ENCODE results near the gene ZCCHC24. TPM values are rescaled to one million over a fixed set of nuclear protein-coding genes. Genes with fewer than 3 reads are reported as not detected.
A peak's percentile ranks its signal among the peaks of the same experiment; 100 is the strongest.

The ZCCHC24 gene
- total and polyA plus RNA-seq, 2 of the 8 experiments (the other 6 are each of a cell fraction or from before 2014, with no cell fraction given): 3.9 to 6.9 TPM

DNA sequence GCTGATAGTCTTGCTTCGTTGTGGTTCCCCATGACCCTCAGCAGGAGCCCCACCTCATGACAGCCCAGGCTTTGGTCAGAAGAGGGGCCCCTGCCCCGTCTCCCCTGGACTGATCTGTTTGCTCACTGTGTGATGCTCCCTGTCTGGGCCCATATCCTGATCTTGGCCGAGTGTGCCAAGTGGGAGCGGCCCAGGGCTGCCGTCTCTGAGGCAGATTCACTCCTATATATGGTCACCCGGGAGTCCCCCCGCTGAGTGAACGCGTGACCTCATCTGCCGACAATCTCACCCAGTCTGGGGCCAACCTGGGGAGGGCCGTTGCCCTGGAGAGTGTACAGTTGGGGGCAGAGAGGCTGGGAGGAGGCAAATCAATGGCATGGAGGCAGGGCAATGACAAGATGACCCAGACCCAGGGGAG lies 63.6 kb downstream of the ZCCHC24 start:
- CTCF ChIA-PET (ENCODE audit: partially characterized antibody): interaction anchor here (0.5 to 3.0 kb wide), 7 partner anchors 8 to 812 kb away, joined by 3 to 23 read pairs (median 5); no protein-coding TSS in a partner anchor
- H3K4me2 ChIP-seq (ENCODE audit: insufficient read depth in 1 of 2, low read depth in 2 of 2, low read length in 2 of 2): no peak overlapping the region

More for the DNA sequence above, 63.6 kb downstream of the ZCCHC24 start:
- H3K18ac ChIP-seq (ENCODE audit: extremely low read depth, low read length): no peak overlapping the region; the same call in 1 of the 2 replicates
- peaks cover 0 to 6% (median 1%) of the 10 kb centered on the region in 4 experiments; a peak in 2 of 7 replicates for H3K4me1 ChIP-seq (replicated peaks in 1 of 4; ENCODE audit: control insufficient read depth in 3 of 4, insufficient read depth in 4 of 4, low read length in 3 of 4)
- FAIRE-seq (no peak), DNase-seq (ENCODE audit: low read depth in 1 of 2, low spot score in 2 of 2) (peak in 1 of 2 experiments; percentile 47)
- no peak overlapping the region for H2BK20ac ChIP-seq (ENCODE audit: low read length)
- H4K91ac ChIP-seq (replicated peaks; ENCODE audit: insufficient read length, low read length): no peak overlapping the region
- POLR2A ChIA-PET (ENCODE audit: partially characterized antibody): interaction anchor here (1.4 kb wide), 1 partner anchor 25 kb away, joined by 4 read pairs; no protein-coding TSS in a partner anchor
- no peak overlapping the region for H3K23ac ChIP-seq (ENCODE audit: insufficient read length)
- no peak overlapping the region for H2BK15ac ChIP-seq (ENCODE audit: low read length)
- H2AK5ac ChIP-seq (ENCODE audit: low read depth, low read length): no peak overlapping the region
- no peak overlapping the region for H4K5ac ChIP-seq (ENCODE audit: insufficient read length, low read depth, low read length)
- H3K27me3 ChIP-seq (replicated peaks in 1 of 4; ENCODE audit: control insufficient read depth in 3 of 4, extremely low read depth in 1 of 4, insufficient read depth in 3 of 4, low read length in 3 of 4): no peaks in the 10 kb centered on the region; a peak in 1 of 7 replicates
- no peak overlapping the region for H3K4me3 ChIP-seq (ENCODE audit: extremely low read depth in 1 of 4, insufficient read depth in 2 of 4, low read depth in 3 of 4, low read length in 4 of 4)
- no peak overlapping the region for H3K27ac ChIP-seq (ENCODE audit: low read depth, low read length)
- no peaks in the 10 kb centered on the region for H3K36me3 ChIP-seq (ENCODE audit: control insufficient read depth in 2 of 4, insufficient read depth in 4 of 4, low read length in 3 of 4)
- no peak overlapping the region for H3K9ac ChIP-seq (replicated peaks in 1 of 4; ENCODE audit: extremely low read depth in 1 of 4, low read depth in 3 of 4, low read length in 3 of 4)
- H2BK120ac ChIP-seq (replicated peaks; ENCODE audit: low read depth, low read length): no peak overlapping the region
- no peak overlapping the region for H2BK12ac ChIP-seq (ENCODE audit: low read depth, low read length)
- H3K56ac ChIP-seq (replicated peaks; ENCODE audit: insufficient read length, low read depth, low read length): no peak overlapping the region
- TF ChIP-seq JUN (IDR thresholded peaks at IDR 0.05; ENCODE audit: low read depth, low read length): peak; percentile 62; the same call in 1 of the 2 replicates
- TF ChIP-seq NRF1 (IDR thresholded peaks at IDR 0.05; ENCODE audit: low read depth, low read length): no peak
- peak; percentile 78 for TF ChIP-seq SRF (IDR thresholded peaks at IDR 0.05; ENCODE audit: low read depth, low read length)
- no peak for TF ChIP-seq GABPA (IDR thresholded peaks at IDR 0.05; ENCODE audit: borderline replicate concordance, insufficient read depth, low read length)
- no peak for TF ChIP-seq CTBP2 (IDR thresholded peaks at IDR 0.05; ENCODE audit: borderline replicate concordance, insufficient read depth, insufficient read length, low read length)
- no peaks in the 10 kb centered on the region for H3K9me3 ChIP-seq (ENCODE audit: insufficient read depth in 2 of 2, low read depth in 1 of 2, low read length in 1 of 2)
- no peak overlapping the region for H3K14ac ChIP-seq (ENCODE audit: insufficient read length)
- peaks cover 0 to 14% of the 10 kb centered on the region in 2 experiments for H4K20me1 ChIP-seq (replicated peaks in 1 of 2; ENCODE audit: control insufficient read depth in 1 of 2, insufficient read depth in 2 of 2, low read length in 2 of 2)
- H3K79me1 ChIP-seq (ENCODE audit: low read depth, low read length): no peaks in the 10 kb centered on the region; the same call in 1 of the 2 replicates
- no peak overlapping the region for H2AFZ ChIP-seq (ENCODE audit: low read length)
- no peak overlapping the region for H3K4ac ChIP-seq (replicated peaks; ENCODE audit: insufficient read length, low read depth, low read length)
- H4K8ac ChIP-seq (ENCODE audit: extremely low read depth, insufficient read depth, low read length): no peak overlapping the region
- H3K23me2 ChIP-seq (ENCODE audit: low read depth, low read length): peaks cover 9% of the 10 kb centered on the region; the same call in 1 of the 2 replicates
- 89% methylated on average over 11 of the region's 11 CpGs; no CpG with 5 or more reads in 1 of the 2 experiments for WGBS, 2 experiments (ENCODE audit: extremely low coverage in 1 of 2, insufficient coverage in 1 of 2, insufficient read length in 1 of 2, insufficient replicate concordance in 2 of 2, low coverage in 1 of 2, low lambda C conversion rate in 2 of 2, missing lambda C conversion rate in 1 of 2)
- no peaks in the 10 kb centered on the region for H3K79me2 ChIP-seq (ENCODE audit: control insufficient read depth in 1 of 2, insufficient read depth in 2 of 2, low read length in 2 of 2)
- H2BK5ac ChIP-seq (ENCODE audit: low read depth, low read length): no peak overlapping the region
